D721Med (cell line): Measurements from ENCODE around the gene CCBE1.

Experiments
- DNase-seq: peaks from one replicate; pipeline ENCODE4 v3.0.0; 2011; ENCODE audit warnings: low spot score; ENCODE audit not compliant: insufficient read length
- FAIRE-seq: peaks from 2 replicates; lab custom pipeline; 2011; peaks lifted over from hg19 to GRCh38; lab: Jason Lieb, UNC
- CTCF ChIP-seq: IDR thresholded peaks from 2 replicates; pipeline ENCODE4 v1.5.1; 2012; ENCODE audit warnings: mild to moderate bottlenecking, control low read depth; ENCODE audit not compliant: insufficient read depth; ENCODE audit errors: missing control alignments

Gene CCBE1

GRCh38 chr18:59551902-59552635 lies 145.2 kb downstream of the CCBE1 start:
- FAIRE-seq (no peak), DNase-seq (no peak)
- TF ChIP-seq CTCF, result no peak

GRCh38 chr18:59550174-59550516 lies 147.1 kb downstream of the CCBE1 start:
- FAIRE-seq (peak; percentile 67), DNase-seq (no peak)
- no peak for TF ChIP-seq CTCF

- no peak for TF ChIP-seq CTCF
- FAIRE-seq (peak; percentile 38), DNase-seq (no peak)
These were observed 147.6 kb downstream of the CCBE1 start for GRCh38 chr18:59549503-59550173.

GRCh38 chr18:59547581-59548182 lies 149.5 kb downstream of the CCBE1 start:
- DNase-seq (no peak), FAIRE-seq (peak; percentile 87)
- no peak for TF ChIP-seq CTCF

GRCh38 chr18:59546188-59546587 lies 151.0 kb downstream of the CCBE1 start:
- no peak for DNase-seq
- no peak for TF ChIP-seq CTCF
- FAIRE-seq, result no peak

- DNase-seq (no peak), FAIRE-seq (peak; percentile 98)
- no peak for TF ChIP-seq CTCF
These were observed 156.4 kb downstream of the CCBE1 start for GRCh38 chr18:59540780-59541179.
